SK-N-SH (cell line): ENCODE measurements around the gene GSK3B. TPM values are rescaled to one million over a fixed set of nuclear protein-coding genes. Genes with fewer than 3 reads are reported as not detected.

Source experiments
- CTCF ChIA-PET: fragments of 300-600, 350-600 bp; formaldehyde crosslinking; extraction: SDS; loops from one replicate; lab custom pipeline; 2021; lab: Yijun Ruan, JAX
- POLR2A ChIA-PET: fragments of 350-600 bp; sonication (Branson Sonifier 250); formaldehyde crosslinking; extraction: SDS; loops from one replicate; lab custom pipeline; 2020; ENCODE audit warnings: antibody characterized with exemption, inconsistent platforms; lab: Yijun Ruan, JAX
- DNase-seq: peaks from one replicate; pipeline ENCODE4 v3.0.0; 2012
- H2AFZ ChIP-seq: fragments of 200-600 bp; sonication (generic); 2 replicates; pipeline ENCODE4 v1.8.1; 2016; ENCODE audit warnings: antibody characterized with exemption, mild to moderate bottlenecking, low read depth
- H3F3A ChIP-seq: fragments of 200-600 bp; sonication (generic); replicated peaks from 2 replicates; pipeline ENCODE3; 2016; ENCODE audit warnings: antibody characterized with exemption, mild to moderate bottlenecking; ENCODE audit not compliant: insufficient read depth
- H3K27ac ChIP-seq, 2 experiments: fragments of 200-500 bp in 1 of 2; fragments of 200-600 bp in 1 of 2; sonication (Bioruptor generic) in 1 of 2; sonication (generic), shearing (Covaris generic) in 1 of 2; 2 replicates each; pipeline versions ENCODE4 v1.5.1 to v1.6.1; 2014 to 2016; ENCODE audit warnings: low read depth in 2 of 2, inconsistent platforms in 1 of 2, low read length in 1 of 2, mild to moderate bottlenecking in 1 of 2, mixed read lengths in 1 of 2
- H3K27me3 ChIP-seq: fragments of 200-600 bp; sonication (generic), shearing (Covaris generic); 2 replicates; pipeline ENCODE4 v1.6.1; 2016; ENCODE audit warnings: mixed run types; ENCODE audit not compliant: insufficient read depth
- H3K36me3 ChIP-seq, 2 experiments: fragments of 200-500 bp in 1 of 2; fragments of 200-600 bp in 1 of 2; sonication (Bioruptor generic) in 1 of 2; sonication (generic) in 1 of 2; replicated peaks in 1 of 2; 2 replicates each; pipeline versions ENCODE3 to v1.5.1; 2014 to 2016; ENCODE audit warnings: low read length in 1 of 2, mild to moderate bottlenecking in 1 of 2; ENCODE audit not compliant: insufficient read depth in 2 of 2, control insufficient read depth in 1 of 2
- H3K4me1 ChIP-seq, 2 experiments: fragments of 200-500 bp in 1 of 2; fragments of 200-600 bp in 1 of 2; sonication (Bioruptor generic) in 1 of 2; sonication (generic), shearing (Covaris generic) in 1 of 2; 2 replicates each; pipeline versions ENCODE4 v1.5.1 to v1.6.1; 2014 to 2016; ENCODE audit warnings: low read depth in 1 of 2, low read length in 1 of 2, mixed run types in 1 of 2; ENCODE audit not compliant: insufficient read depth in 2 of 2, control insufficient read depth in 1 of 2
- H3K4me2 ChIP-seq: fragments of 200-600 bp; sonication (generic), shearing (Covaris generic); 2 replicates; pipeline ENCODE4 v1.6.1; 2017; ENCODE audit warnings: mixed run types
- H3K4me3 ChIP-seq, 2 experiments: fragments of 200-500 bp in 1 of 2; fragments of 200-600 bp in 1 of 2; sonication (Bioruptor generic) in 1 of 2; sonication (generic), shearing (Covaris generic) in 1 of 2; 2 replicates each; pipeline versions ENCODE4 v1.5.1 to v1.8.1; 2014 to 2016; ENCODE audit warnings: low read depth in 2 of 2, inconsistent platforms in 1 of 2, low read length in 1 of 2, mild to moderate bottlenecking in 1 of 2, mixed read lengths in 1 of 2, moderate library complexity in 1 of 2
- H3K79me2 ChIP-seq: fragments of 200-600 bp; sonication (generic); 2 replicates; pipeline ENCODE4 v1.8.1; 2017; ENCODE audit warnings: mild to moderate bottlenecking; ENCODE audit not compliant: insufficient read depth
- H3K9ac ChIP-seq: fragments of 200-600 bp; sonication (generic); 2 replicates; pipeline ENCODE4 v1.6.1; 2017; ENCODE audit warnings: mixed run types
- H3K9me2 ChIP-seq: fragments of 200-600 bp; sonication (generic); 2 replicates; pipeline ENCODE4 v1.6.1; 2017; ENCODE audit warnings: mixed run types
- H3K9me3 ChIP-seq: fragments of 200-600 bp; sonication (generic); 2 replicates; pipeline ENCODE4 v1.6.1; 2017; ENCODE audit warnings: mixed run types, mild to moderate bottlenecking, moderate library complexity
- H4K20me1 ChIP-seq: fragments of 200-600 bp; sonication (generic); 2 replicates; pipeline ENCODE4 v1.6.1; 2017; ENCODE audit warnings: mild to moderate bottlenecking, mixed run types; ENCODE audit not compliant: insufficient read depth
- CTCF ChIP-seq: fragments of 200-600 bp; sonication (generic); IDR thresholded peaks from 2 replicates; pipeline ENCODE4 v1.6.1; 2017; ENCODE audit warnings: antibody characterized with exemption, mild to moderate bottlenecking, moderate library complexity
- EP300 ChIP-seq, 2 experiments: IDR thresholded peaks; 2 replicates each; pipeline versions ENCODE4 v1.4.0 to v1.6.1; 2012; ENCODE audit warnings: borderline replicate concordance in 1 of 2, low read depth in 1 of 2, low read length in 1 of 2
- EZH2phosphoT487 ChIP-seq: fragments of 200-600 bp; sonication (generic); IDR thresholded peaks from 2 replicates; pipeline ENCODE4 v1.6.1; 2017; ENCODE audit warnings: low read depth, mixed run types, mild to moderate bottlenecking, antibody characterized with exemption, moderate library complexity, borderline replicate concordance
- FOXM1 ChIP-seq: IDR thresholded peaks from 2 replicates; pipeline ENCODE4 v1.4.0; 2012; ENCODE audit warnings: low read depth, mild to moderate bottlenecking
- GATA2 ChIP-seq: sonication (generic); formaldehyde crosslinking; IDR thresholded peaks from 2 replicates; pipeline ENCODE4 v1.5.0; 2020; ENCODE audit warnings: mild to moderate bottlenecking, missing genetic modification reagents
- IRF3 ChIP-seq: fragments of 150-350 bp; IDR thresholded peaks from 2 replicates; pipeline ENCODE4 v1.6.1; 2016; ENCODE audit warnings: mild to moderate bottlenecking, low read depth, low read length
- MAX ChIP-seq: IDR thresholded peaks from 2 replicates; pipeline ENCODE4 v1.4.0; 2012; ENCODE audit warnings: low read depth
- NFIC ChIP-seq: IDR thresholded peaks from 2 replicates; pipeline ENCODE4 v1.4.0; 2012; ENCODE audit warnings: borderline replicate concordance
- POLR2AphosphoS5 ChIP-seq: IDR thresholded peaks from 2 replicates; pipeline ENCODE4 v1.6.1; 2012; ENCODE audit warnings: low read depth, low read length
- REST ChIP-seq: IDR thresholded peaks from 2 replicates; pipeline ENCODE4 v1.6.1; 2012; ENCODE audit warnings: mild to moderate bottlenecking, low read depth, low read length, moderate library complexity
- RFX5 ChIP-seq: IDR thresholded peaks from 2 replicates; pipeline ENCODE4 v1.6.1; 2012; ENCODE audit warnings: mild to moderate bottlenecking, improper control_type of control experiment, low read length
- SMC3 ChIP-seq: IDR thresholded peaks from 2 replicates; pipeline ENCODE4 v1.6.1; 2012; ENCODE audit warnings: low read depth, low read length, improper control_type of control experiment
- TEAD4 ChIP-seq: IDR thresholded peaks from 2 replicates; pipeline ENCODE4 v1.4.0; 2012; ENCODE audit warnings: mild to moderate bottlenecking, borderline replicate concordance; ENCODE audit not compliant: insufficient read depth
- USF1 ChIP-seq: IDR thresholded peaks from 2 replicates; pipeline ENCODE4 v1.4.0; 2012; ENCODE audit warnings: low read depth, borderline replicate concordance
- YY1 ChIP-seq: IDR thresholded peaks from 2 replicates; pipeline ENCODE4 v1.4.0; 2012; ENCODE audit warnings: low read depth, mild to moderate bottlenecking
- ZBTB33 ChIP-seq: IDR thresholded peaks from 2 replicates; pipeline ENCODE4 v1.4.0; 2012; ENCODE audit warnings: low read depth, borderline replicate concordance
- WGBS: methylation state at CpG from one replicate; pipeline ENCODE4 v1.1.6; 2017; ENCODE audit warnings: low lambda C conversion rate; 5-methylcytosine and 5-hydroxymethylcytosine counted together
- polyA plus RNA-seq, 3 experiments: library from polyadenylated mRNA; depleted of rRNA; stranded (reverse); fragments of >200 nt; gene quantifications; 2 replicates each; pipeline ENCODE4 v1.2.3, GENCODE V29; 2012

The GSK3B gene
- polyA plus RNA-seq, 1 of the 3 experiments (the other 2 are of a cell fraction) = 15.9 TPM

- Histone ChIP-seq H3K9me2 (no peaks in the 10 kb centered on the region), H3K79me2 (peaks cover 12% of the 10 kb centered on the region), H3K27ac (peak overlapping the region in 1 of 2 experiments; percentile 47; a peak in 2 of 4 replicates), H3K9ac (no peak overlapping the region), H3K4me1 (peaks cover 5 to 13% of the 10 kb centered on the region in 2 experiments; a peak in 3 of 4 replicates), H3F3A (no peaks in the 10 kb centered on the region), H3K9me3 (no peaks in the 10 kb centered on the region), H2AFZ (no peak overlapping the region), H3K4me2 (no peak overlapping the region), H3K36me3 (peaks cover 5 to 8% of the 10 kb centered on the region in 2 experiments), H4K20me1 (no peaks in the 10 kb centered on the region; the same call in 1 of the 2 replicates), H3K27me3 (no peaks in the 10 kb centered on the region), H3K4me3 (no peak overlapping the region)
- WGBS = 58% methylated on average over 1 of the region's 1 CpG
- no peak for TF ChIP-seq IRF3
- TF ChIP-seq EP300 (IDR thresholded peaks at IDR 0.05; ENCODE audit: borderline replicate concordance in 1 of 2, low read depth in 1 of 2, low read length in 1 of 2) = no peak
- TF ChIP-seq MAX = no peak
- TF ChIP-seq FOXM1 = no peak
- TF ChIP-seq REST = no peak
- TF ChIP-seq USF1 = no peak
- TF ChIP-seq RFX5 = no peak
- no peak for TF ChIP-seq TEAD4
- TF ChIP-seq GATA2 (CRISPR knock-in tag) = no peak
- no peak for TF ChIP-seq NFIC
- no peak for TF ChIP-seq CTCF
- no peak for TF ChIP-seq YY1
- no peak for TF ChIP-seq POLR2AphosphoS5
- TF ChIP-seq EZH2phosphoT487 = no peak
- no peak for TF ChIP-seq ZBTB33
- no peak for TF ChIP-seq SMC3
- CTCF ChIA-PET = interaction anchor here (0.7 to 1.5 kb wide), 3 partner anchors 8 to 586 kb away, joined by 3 to 4 read pairs (median 3); no protein-coding TSS in a partner anchor
- DNase-seq = no peak
- POLR2A ChIA-PET = no interaction called here
These were observed 262.3 kb downstream of the GSK3B start for GRCh38 chr3:119831941-119832371.
